T-cell (primary cell): ENCODE measurements around the gene NR2C2AP. TPM values are rescaled to one million over a fixed set of nuclear protein-coding genes. Genes with fewer than 3 reads are reported as not detected.

Experiments used
- ATAC-seq, 4 experiments: fragments of 200-7000 bp in 3 of 4; fragments of 150-1000 bp in 1 of 4; cut with Tn5 transposase; replicated peaks in 1 of 4; 1 replicate in 3 of 4; 2 replicates in 1 of 4; pipeline ENCODE4 v1.10.0; 2021; ENCODE audit warnings: moderate library complexity in 3 of 4, mild to moderate bottlenecking in 2 of 4, moderate number of reproducible peaks in 1 of 4
- CTCF ChIA-PET, 2 donors: fragments of 300-600 bp; sonication (Branson Sonifier 250); formaldehyde crosslinking; loops; one replicate each; lab custom pipeline; 2022; ENCODE audit warnings: antibody characterized with exemption in 2 of 2; lab: Charles Lee
- POLR2A ChIA-PET, 2 donors: fragments of 300-600 bp; sonication (Branson Sonifier 250); formaldehyde crosslinking; loops; one replicate each; lab custom pipeline; 2022; ENCODE audit warnings: antibody characterized with exemption in 2 of 2; lab: Charles Lee
- DNase-seq, 35 experiments: peaks; one replicate each; pipeline versions ENCODE4 v3.0.0 to v3.0.0-alpha.2; 2013 to 2023
- H3K27ac ChIP-seq: one replicate; pipeline ENCODE4 v1.5.1; 2013; ENCODE audit warnings: low read length
- H3K27me3 ChIP-seq, 2 experiments: replicated peaks in 1 of 2; 1 replicate in 1 of 2; 2 replicates in 1 of 2; pipeline versions ENCODE4 v1.6.1 to v1.7.0; 2013; ENCODE audit warnings: low read length in 1 of 2, mixed read lengths in 1 of 2; ENCODE audit not compliant: control insufficient read depth in 2 of 2, insufficient read depth in 2 of 2; ENCODE audit errors: extremely low read depth in 1 of 2
- H3K36me3 ChIP-seq, 2 donors: 1 replicate in 1 of 2; 2 replicates in 1 of 2; pipeline versions ENCODE4 v1.6.1 to v1.7.0; 2013; ENCODE audit warnings: low read length in 1 of 2; ENCODE audit not compliant: control insufficient read depth in 2 of 2, insufficient read depth in 1 of 2; ENCODE audit errors: extremely low read depth in 1 of 2
- H3K4me1 ChIP-seq, 2 experiments: 1 replicate in 1 of 2; 2 replicates in 1 of 2; pipeline versions ENCODE4 v1.6.1 to v1.7.0; 2013; ENCODE audit warnings: low read length in 2 of 2, mixed read lengths in 1 of 2; ENCODE audit not compliant: insufficient read depth in 2 of 2, control insufficient read depth in 1 of 2; ENCODE audit errors: extremely low read depth in 1 of 2
- H3K4me3 ChIP-seq, 2 donors: 1 replicate in 1 of 2; 2 replicates in 1 of 2; pipeline versions ENCODE4 v1.5.1 to v1.7.0; 2013; ENCODE audit warnings: mild to moderate bottlenecking in 2 of 2, low read length in 1 of 2, moderate library complexity in 1 of 2; ENCODE audit not compliant: control insufficient read depth in 1 of 2; ENCODE audit errors: extremely low read depth in 1 of 2
- H3K9me3 ChIP-seq: 2 replicates; pipeline ENCODE4 v1.7.0; 2013
- H3K27ac Mint-ChIP-seq, 2 donors: one replicate each; pipeline ENCODE4 v1.8.0; 2020 to 2021; ENCODE audit warnings: mild to moderate bottlenecking in 2 of 2, mixed read lengths in 2 of 2
- H3K27me3 Mint-ChIP-seq, 2 donors: one replicate each; pipeline ENCODE4 v1.8.0; 2021 to 2022; ENCODE audit warnings: mixed read lengths in 2 of 2
- H3K36me3 Mint-ChIP-seq: one replicate; pipeline ENCODE4 v1.8.0; 2021; ENCODE audit warnings: mixed read lengths
- H3K4me1 Mint-ChIP-seq, 3 donors: one replicate each; pipeline ENCODE4 v1.8.0; 2020 to 2022; ENCODE audit warnings: mixed read lengths in 3 of 3, mild to moderate bottlenecking in 1 of 3
- H3K4me3 Mint-ChIP-seq, 3 donors: one replicate each; pipeline ENCODE4 v1.8.0; 2020 to 2022; ENCODE audit warnings: mild to moderate bottlenecking in 3 of 3, mixed read lengths in 3 of 3, moderate library complexity in 3 of 3
- H3K9me3 Mint-ChIP-seq, 3 donors: one replicate each; pipeline ENCODE4 v1.8.0; 2020 to 2022; ENCODE audit warnings: mixed read lengths in 3 of 3
- WGBS: methylation state at CpG from one replicate; pipeline ENCODE4 v1.1.5; 2013; ENCODE audit warnings: missing lambda C conversion rate; ENCODE audit not compliant: insufficient coverage; 5-methylcytosine and 5-hydroxymethylcytosine counted together
- total RNA-seq, 35 experiments: library from RNA in 6 of 35; stranded (reverse) in 6 of 35; fragments of 120-200 nt in 1 of 35; gene quantifications; one replicate each; pipeline versions ENCODE4 v1.2.1 to v1.2.4 and lab custom pipeline; 2013 to 2026

NR2C2AP gene
- total RNA-seq, 5 donors from 2014 or later (not counting 1 experiment from before 2014, with no cell fraction given): 17.8 to 32.2 (median 28.6) TPM

- ATAC-seq (no peak), DNase-seq (no peak)
- H3K4me3 Mint-ChIP-seq: peak overlapping the region; percentile 96 to 98 (median 96)
- H3K9me3 Mint-ChIP-seq: no peaks in the 10 kb centered on the region
- H3K27me3 Mint-ChIP-seq: no peaks in the 10 kb centered on the region
- Histone ChIP-seq H3K9me3 (no peaks in the 10 kb centered on the region), H3K27ac (no peak overlapping the region), H3K27me3 (no peaks in the 10 kb centered on the region), H3K4me3 (no peak overlapping the region), H3K36me3 (peaks cover 8 to 23% of the 10 kb centered on the region in 2 donors), H3K4me1 (peaks cover 9 to 49% of the 10 kb centered on the region in 2 experiments)
- POLR2A ChIA-PET: no interaction called here
- peaks cover 48 to 58% (median 49%) of the 10 kb centered on the region in 3 donors for H3K4me1 Mint-ChIP-seq
- H3K36me3 Mint-ChIP-seq: peaks cover 17% of the 10 kb centered on the region
- peak overlapping the region; percentile 55 to 66 for H3K27ac Mint-ChIP-seq
- CTCF ChIA-PET: no interaction called here
- 92% methylated on average over 2 of the region's 5 CpGs for WGBS
Measured at GRCh38 chr19:19193926-19194325, 9.3 kb downstream of the NR2C2AP start.

- H3K9me3 Mint-ChIP-seq: no peaks in the 10 kb centered on the region
- under 1% methylated on average over 15 of the region's 22 CpGs for WGBS
- ChIA-PET CTCF (interaction anchor here in 1 of 2 donors (0.6 to 1.0 kb wide), 3 partner anchors 10 to 1640 kb away, joined by 5 to 6 read pairs (median 5); partner anchors contain the start of gene NR2C2AP), POLR2A (interaction anchor here in 1 of 2 donors (0.7 to 0.9 kb wide), 2 partner anchors 10 to 11 kb away, joined by 3 read pairs; partner anchors contain the start of gene NR2C2AP)
- DNase-seq (peak in 2 of 35 experiments; percentile 7 to 42), ATAC-seq (peak in 1 of 4 experiments; percentile 3)
- peak overlapping the region; percentile 88 to 95 for H3K4me3 ChIP-seq
- H3K27ac Mint-ChIP-seq: peak overlapping the region; percentile 99
- H3K4me3 Mint-ChIP-seq: peak overlapping the region; percentile 96 to 98 (median 96)
- H3K4me1 ChIP-seq: peaks cover 9 to 52% of the 10 kb centered on the region in 2 experiments
- H3K36me3 Mint-ChIP-seq: peaks cover 9% of the 10 kb centered on the region
- peak overlapping the region; percentile 72 for H3K27ac ChIP-seq
- no peaks in the 10 kb centered on the region for H3K9me3 ChIP-seq
- peaks cover 54 to 62% (median 54%) of the 10 kb centered on the region in 3 donors for H3K4me1 Mint-ChIP-seq
- H3K27me3 Mint-ChIP-seq: no peaks in the 10 kb centered on the region
- H3K36me3 ChIP-seq: peaks cover 4 to 15% of the 10 kb centered on the region in 2 donors
- no peaks in the 10 kb centered on the region for H3K27me3 ChIP-seq
Measured at GRCh38 chr19:19192910-19193423, 10.2 kb downstream of the NR2C2AP start.

- ATAC-seq (peak; percentile 89 to 92 (median 91)), DNase-seq (peak; percentile 91 to 100 (median 98))
- H3K4me3 Mint-ChIP-seq: peak within 1 kb of the TSS; percentile 96 to 98 (median 96)
- H3K4me1 Mint-ChIP-seq: peaks cover 54 to 61% (median 54%) of the 10 kb centered on the region in 3 donors
- no peaks in the 10 kb centered on the region for H3K27me3 ChIP-seq
- H3K9me3 Mint-ChIP-seq: no peaks in the 10 kb centered on the region
- POLR2A ChIA-PET: interaction anchor here in 1 of 2 donors (0.7 to 0.9 kb wide), 2 partner anchors 10 to 11 kb away, joined by 3 read pairs; partner anchors contain the start of gene NR2C2AP
- WGBS: 0% methylated on average over 24 of the region's 53 CpGs
- H3K27ac Mint-ChIP-seq: peak within 1 kb of the TSS; percentile 99
- H3K27ac ChIP-seq: peak within 1 kb of the TSS; percentile 99
- peaks cover 8% of the 10 kb centered on the region for H3K36me3 Mint-ChIP-seq
- H3K4me1 ChIP-seq: peaks cover 9 to 52% of the 10 kb centered on the region in 2 experiments
- peaks cover 4 to 10% of the 10 kb centered on the region in 2 donors for H3K36me3 ChIP-seq
- peak within 1 kb of the TSS; percentile 95 to 97 for H3K4me3 ChIP-seq
- H3K9me3 ChIP-seq: no peaks in the 10 kb centered on the region
- H3K27me3 Mint-ChIP-seq: no peaks in the 10 kb centered on the region
- CTCF ChIA-PET: interaction anchor here (0.6 to 1.2 kb wide), 4 partner anchors 10 to 1226 kb away, joined by 3 to 6 read pairs (median 4); partner anchors contain the start of gene NR2C2AP (in 1 of the 2)
Measured at GRCh38 chr19:19192078-19192882, 10.9 kb downstream of the NR2C2AP start, which contains the start of the genes BORCS8 and RFXANK. Gene BORCS8 (minus strand): TSS chr19:19192152. CDS start chr19:19192117, 35 bp downstream. Gene RFXANK (plus strand): TSS chr19:19192258. CDS start chr19:19193947, 1,689 bp downstream.

GRCh38 chr19:19191768-19192077, 11.5 kb downstream of the NR2C2AP start:
- no peaks in the 10 kb centered on the region for H3K9me3 Mint-ChIP-seq
- peaks cover 11% of the 10 kb centered on the region for H3K36me3 Mint-ChIP-seq
- Histone ChIP-seq H3K9me3 (no peaks in the 10 kb centered on the region), H3K27ac (peak overlapping the region; percentile 99), H3K36me3 (peaks cover 0 to 8% of the 10 kb centered on the region in 2 donors), H3K4me1 (peaks cover 9 to 52% of the 10 kb centered on the region in 2 experiments), H3K27me3 (no peaks in the 10 kb centered on the region), H3K4me3 (peak overlapping the region; percentile 95 to 97)
- 1% methylated on average over 17 of the region's 17 CpGs for WGBS
- POLR2A ChIA-PET: no interaction called here
- no peak for ATAC-seq
- CTCF ChIA-PET: interaction anchor here (0.6 to 1.2 kb wide), 2 partner anchors 11 to 127 kb away, joined by 3 to 4 read pairs; no protein-coding TSS in a partner anchor
- peak in 1 of 35 experiments; percentile 4 for DNase-seq
- H3K27me3 Mint-ChIP-seq: no peaks in the 10 kb centered on the region
- peak overlapping the region; percentile 96 to 98 (median 96) for H3K4me3 Mint-ChIP-seq
- H3K4me1 Mint-ChIP-seq: peaks cover 54 to 64% (median 54%) of the 10 kb centered on the region in 3 donors
- peak overlapping the region; percentile 99 for H3K27ac Mint-ChIP-seq

GRCh38 chr19:19186742-19187141, 16.5 kb downstream of the NR2C2AP start:
- DNase-seq: no peak
- Mint-ChIP-seq H3K4me3 (no peak overlapping the region), H3K4me1 (peaks cover 29 to 41% (median 38%) of the 10 kb centered on the region in 3 donors), H3K27me3 (no peaks in the 10 kb centered on the region), H3K27ac (no peak overlapping the region), H3K9me3 (no peaks in the 10 kb centered on the region), H3K36me3 (peaks cover 26% of the 10 kb centered on the region)
- Histone ChIP-seq H3K4me3 (no peak overlapping the region), H3K27ac (no peak overlapping the region), H3K9me3 (no peaks in the 10 kb centered on the region), H3K36me3 (peaks cover 10 to 23% of the 10 kb centered on the region in 2 donors), H3K4me1 (peaks cover 9 to 37% of the 10 kb centered on the region in 2 experiments), H3K27me3 (no peaks in the 10 kb centered on the region)
- CTCF ChIA-PET: no interaction called here
- no peak for ATAC-seq
- 96% methylated on average over 14 of the region's 14 CpGs for WGBS
- POLR2A ChIA-PET: interaction anchor here in 1 of 2 donors (0.7 kb wide), 1 partner anchor 199 kb away, joined by 6 read pairs; no protein-coding TSS in a partner anchor
